ENCODE data around the gene FGF14.

GRCh38 chr13:101916775-101917474 lies 484.9 kb downstream of the FGF14 start:
- TF ChIP-seq CTCF (IDR thresholded peaks at IDR 0.05) (no peak), POLR2A (IDR thresholded peaks at IDR 0.05) (no peak)
